ENCODE results near the gene MFF.

GRCh38 chr2:227287771-227288170 lies 37.3 kb upstream of the MFF start:
- no peak for TF ChIP-seq EP300 (IDR thresholded peaks at IDR 0.05)
- no peak for TF ChIP-seq POLR2A (IDR thresholded peaks at IDR 0.05)
